NCI-H1436 (cell line): ENCODE data around the gene CYP4F2.
"Not testable (repeated sequence)": the region's sequence is repeated elsewhere in the genome, so short reads cannot be mapped to it uniquely, and the experiment has no call there.

Experiments used
- DNase-seq: peaks from one replicate; lab custom pipeline; 2025; lab: John Stamatoyannopoulos, UW

Gene CYP4F2

GRCh38 chr19:15900032-15900431 lies 2.2 kb upstream of the CYP4F2 start:
- DNase-seq: not testable (repeated sequence)

GRCh38 chr19:15899561-15899960 lies 1.7 kb upstream of the CYP4F2 start:
- not testable (repeated sequence) for DNase-seq

- DNase-seq: no peak
Observed at GRCh38 chr19:15897026-15897737, 692 bp downstream of the CYP4F2 start.

GRCh38 chr19:15895876-15896430 lies 1.9 kb downstream of the CYP4F2 start:
- no peak for DNase-seq

GRCh38 chr19:15894359-15894758 lies 3.5 kb downstream of the CYP4F2 start:
- DNase-seq: no peak

GRCh38 chr19:15893477-15893876 lies 4.4 kb downstream of the CYP4F2 start:
- no peak for DNase-seq

- DNase-seq: no peak
Observed at GRCh38 chr19:15892012-15892411, 5.9 kb downstream of the CYP4F2 start.

- DNase-seq: no peak
Observed at GRCh38 chr19:15891434-15891833, 6.4 kb downstream of the CYP4F2 start.

- not testable (repeated sequence) for DNase-seq
Observed at GRCh38 chr19:15889339-15889738, 8.5 kb downstream of the CYP4F2 start.

- no peak for DNase-seq
Observed at GRCh38 chr19:15885919-15886318, 12.0 kb downstream of the CYP4F2 start.

- DNase-seq: no peak
Observed at GRCh38 chr19:15885167-15885566, 12.7 kb downstream of the CYP4F2 start.

- DNase-seq: not testable (repeated sequence)
Observed at GRCh38 chr19:15883329-15883728, 14.5 kb downstream of the CYP4F2 start.

- DNase-seq: no peak
Observed at GRCh38 chr19:15874821-15875474, 22.9 kb downstream of the CYP4F2 start.

- not testable (repeated sequence) for DNase-seq
Observed at GRCh38 chr19:15873771-15874170, 24.1 kb downstream of the CYP4F2 start.

- no peak for DNase-seq
Observed at GRCh38 chr19:15871570-15871969, 26.3 kb downstream of the CYP4F2 start.

- DNase-seq: no peak
Observed at GRCh38 chr19:15869873-15870272, 28.0 kb downstream of the CYP4F2 start.

- DNase-seq: no peak
Observed at GRCh38 chr19:15869109-15869555, 28.7 kb downstream of the CYP4F2 start.

GRCh38 chr19:15866636-15867035 lies 31.2 kb downstream of the CYP4F2 start:
- no peak for DNase-seq

- DNase-seq: no peak
Observed at GRCh38 chr19:15864824-15865223, 33.0 kb downstream of the CYP4F2 start.

GRCh38 chr19:15863272-15863671 lies 34.6 kb downstream of the CYP4F2 start:
- no peak for DNase-seq

- DNase-seq: no peak
Observed at GRCh38 chr19:15862444-15862843, 35.4 kb downstream of the CYP4F2 start.

GRCh38 chr19:15860522-15860921 lies 37.4 kb downstream of the CYP4F2 start:
- DNase-seq: no peak

GRCh38 chr19:15859187-15859586 lies 38.7 kb downstream of the CYP4F2 start:
- no peak for DNase-seq
